Measurements from ENCODE around the gene SLC22A3. TPM values are rescaled to one million over a fixed set of nuclear protein-coding genes. Genes with fewer than 3 reads are reported as not detected.

SLC22A3 gene
- total and polyA plus RNA-seq, 4 donors, result 9.5 to 65.0 (median 33.3) TPM

DNA sequence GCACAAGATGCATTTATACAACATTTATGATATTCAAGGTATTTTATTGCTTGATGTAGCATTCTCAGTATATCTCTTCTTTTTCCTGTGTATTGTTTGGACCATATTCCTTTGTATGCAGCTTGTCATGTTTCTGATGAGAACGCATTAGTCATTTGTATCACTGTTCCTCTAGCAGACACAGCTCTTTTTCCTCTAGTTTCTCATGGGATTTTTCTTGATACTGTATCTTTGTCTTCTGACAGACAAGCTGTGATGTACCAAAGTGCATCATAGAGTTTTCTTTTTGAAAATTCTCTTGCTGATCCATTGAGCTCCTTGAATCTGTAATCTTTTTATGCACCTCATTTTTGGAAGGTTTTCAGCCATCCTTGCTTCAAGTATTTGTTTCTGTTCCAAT, 140.9 kb downstream of the SLC22A3 start:
- DNase-seq, result no peak
- no peaks in the 10 kb centered on the region for H3K4me1 ChIP-seq (ENCODE audit: control insufficient read depth in 5 of 5, insufficient read depth in 5 of 5, low read length in 5 of 5)

DNA sequence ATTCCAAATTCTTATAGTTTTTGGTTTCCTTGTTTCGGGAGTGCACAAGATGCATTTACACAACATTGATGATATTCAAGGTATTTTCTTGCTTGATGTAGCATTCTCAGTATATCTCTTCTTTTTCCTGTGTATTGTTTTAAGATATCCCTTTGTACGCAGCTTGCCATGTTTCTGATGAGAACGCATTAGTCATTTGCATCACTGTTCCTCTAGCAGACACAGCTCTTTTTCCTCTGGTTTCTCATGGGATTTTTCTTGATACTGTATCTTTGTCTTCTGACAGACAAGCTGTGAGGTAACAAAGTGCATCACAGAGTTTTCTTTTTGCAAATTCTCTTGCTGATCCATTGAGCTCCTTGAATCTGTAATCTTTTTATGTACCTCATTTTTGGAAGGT, 146.4 kb downstream of the SLC22A3 start:
- TF ChIP-seq, protein P1, sequence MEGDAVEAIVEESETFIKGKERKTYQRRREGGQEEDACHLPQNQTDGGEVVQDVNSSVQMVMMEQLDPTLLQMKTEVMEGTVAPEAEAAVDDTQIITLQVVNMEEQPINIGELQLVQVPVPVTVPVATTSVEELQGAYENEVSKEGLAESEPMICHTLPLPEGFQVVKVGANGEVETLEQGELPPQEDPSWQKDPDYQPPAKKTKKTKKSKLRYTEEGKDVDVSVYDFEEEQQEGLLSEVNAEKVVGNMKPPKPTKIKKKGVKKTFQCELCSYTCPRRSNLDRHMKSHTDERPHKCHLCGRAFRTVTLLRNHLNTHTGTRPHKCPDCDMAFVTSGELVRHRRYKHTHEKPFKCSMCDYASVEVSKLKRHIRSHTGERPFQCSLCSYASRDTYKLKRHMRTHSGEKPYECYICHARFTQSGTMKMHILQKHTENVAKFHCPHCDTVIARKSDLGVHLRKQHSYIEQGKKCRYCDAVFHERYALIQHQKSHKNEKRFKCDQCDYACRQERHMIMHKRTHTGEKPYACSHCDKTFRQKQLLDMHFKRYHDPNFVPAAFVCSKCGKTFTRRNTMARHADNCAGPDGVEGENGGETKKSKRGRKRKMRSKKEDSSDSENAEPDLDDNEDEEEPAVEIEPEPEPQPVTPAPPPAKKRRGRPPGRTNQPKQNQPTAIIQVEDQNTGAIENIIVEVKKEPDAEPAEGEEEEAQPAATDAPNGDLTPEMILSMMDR (IDR thresholded peaks at IDR 0.05; ENCODE audit: control extremely low read depth, extremely low read depth), result no peak
- Histone ChIP-seq H3K9me3 (ENCODE audit: control insufficient read depth in 4 of 4, insufficient read depth in 3 of 4, low read length in 3 of 4) (no peaks in the 10 kb centered on the region), H3K36me3 (ENCODE audit: control insufficient read depth in 4 of 4, insufficient read depth in 4 of 4, low read length in 4 of 4) (no peaks in the 10 kb centered on the region), H3K27ac (ENCODE audit: low read depth in 1 of 2, low read length in 1 of 2) (no peak overlapping the region), H3K9ac (ENCODE audit: insufficient read depth in 1 of 2, low read length in 2 of 2) (no peak overlapping the region), H3K4me1 (ENCODE audit: control insufficient read depth in 5 of 5, insufficient read depth in 5 of 5, low read length in 5 of 5) (no peaks in the 10 kb centered on the region), H3K4me3 (no peak overlapping the region), H3K27me3 (ENCODE audit: control insufficient read depth in 3 of 3, insufficient read depth in 3 of 3, low read length in 2 of 3) (no peaks in the 10 kb centered on the region)
- DNase-seq, result no peak
- 83 to 91% methylated on average over 3 of the region's 3 CpGs for WGBS, 2 donors
- no peak for ATAC-seq (ENCODE audit: insufficient read depth, low FRiP score)

More for the DNA sequence above, 140.9 kb downstream of the SLC22A3 start:
- no peak overlapping the region for H3K27ac ChIP-seq (ENCODE audit: low read depth in 1 of 2, low read length in 1 of 2)
- TF ChIP-seq, protein P1 (IDR thresholded peaks at IDR 0.05; ENCODE audit: control extremely low read depth, extremely low read depth), result no peak
- H3K9me3 ChIP-seq (ENCODE audit: control insufficient read depth in 4 of 4, insufficient read depth in 3 of 4, low read length in 3 of 4), result no peaks in the 10 kb centered on the region
- no peak for ATAC-seq (ENCODE audit: insufficient read depth, low FRiP score)
- H3K27me3 ChIP-seq (ENCODE audit: control insufficient read depth in 3 of 3, insufficient read depth in 3 of 3, low read length in 2 of 3), result no peaks in the 10 kb centered on the region
- H3K36me3 ChIP-seq (ENCODE audit: control insufficient read depth in 4 of 4, insufficient read depth in 4 of 4, low read length in 4 of 4), result no peaks in the 10 kb centered on the region
- no peak overlapping the region for H3K9ac ChIP-seq (ENCODE audit: insufficient read depth in 1 of 2, low read length in 2 of 2)
- H3K4me3 ChIP-seq, result no peak overlapping the region
- 96% methylated on average over 1 of the region's 1 CpG for WGBS, 2 donors

DNA sequence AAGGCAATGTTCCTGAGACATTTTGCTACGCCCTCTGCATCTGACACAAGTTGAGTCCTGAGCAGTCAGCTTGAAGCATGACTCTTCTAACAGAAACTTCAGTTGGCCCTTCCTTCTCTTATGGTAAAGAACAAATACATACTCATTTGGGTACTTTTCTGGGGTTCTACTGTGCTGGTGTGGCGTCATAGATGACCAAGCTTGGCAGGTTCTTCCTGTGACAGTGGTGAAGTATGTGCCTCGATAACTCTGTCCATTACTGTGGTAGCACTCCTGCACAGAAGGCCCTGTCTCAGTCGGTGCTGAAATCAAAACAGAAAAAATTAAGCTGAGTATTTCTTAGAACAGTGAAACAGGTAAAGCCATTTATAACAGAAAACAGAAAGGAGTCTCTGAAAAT, 152.5 kb downstream of the SLC22A3 start:
- no peak overlapping the region for H3K9ac ChIP-seq (ENCODE audit: insufficient read depth in 1 of 2, low read length in 2 of 2)
- DNase-seq (no peak), ATAC-seq (ENCODE audit: insufficient read depth, low FRiP score) (no peak)
- TF ChIP-seq, protein P1 (IDR thresholded peaks at IDR 0.05; ENCODE audit: control extremely low read depth, extremely low read depth), result no peak
- no peak overlapping the region for H3K27ac ChIP-seq (ENCODE audit: low read depth in 1 of 2, low read length in 1 of 2)
- H3K27me3 ChIP-seq (ENCODE audit: control insufficient read depth in 3 of 3, insufficient read depth in 3 of 3, low read length in 2 of 3), result no peaks in the 10 kb centered on the region
- WGBS, 2 donors, result 85 to 93% methylated on average over 4 of the region's 4 CpGs
- no peaks in the 10 kb centered on the region for H3K4me1 ChIP-seq (ENCODE audit: control insufficient read depth in 5 of 5, insufficient read depth in 5 of 5, low read length in 5 of 5)
- H3K36me3 ChIP-seq (ENCODE audit: control insufficient read depth in 4 of 4, insufficient read depth in 4 of 4, low read length in 4 of 4), result no peaks in the 10 kb centered on the region
- H3K9me3 ChIP-seq (ENCODE audit: control insufficient read depth in 4 of 4, insufficient read depth in 3 of 4, low read length in 3 of 4), result peaks cover 0 to 7% (median 4%) of the 10 kb centered on the region in 4 donors
- no peak overlapping the region for H3K4me3 ChIP-seq

Other genes with a start within 250 kb of the SLC22A3 start
- gene SLC22A1, start 226.6 kb upstream of the SLC22A3 start, total RNA-seq, result 1 to 10 TPM; 1.8 to 2.5 TPM
- gene SLC22A1, start 226.6 kb upstream of the SLC22A3 start, polyA plus RNA-seq, result under 1 TPM; 0.72 to 0.75 TPM
- gene SLC22A2, start 89.6 kb upstream of the SLC22A3 start, total RNA-seq, result not detected
- not detected for gene SLC22A2, start 89.6 kb upstream of the SLC22A3 start, polyA plus RNA-seq

Measured in lung (tissue), 12 donors.